ENCODE measurements around the gene UPF2. TPM values are rescaled to one million over a fixed set of nuclear protein-coding genes. Genes with fewer than 3 reads are reported as not detected.
A peak's percentile ranks its signal among the peaks of the same experiment; 100 is the strongest.

The UPF2 gene
- total and polyA plus RNA-seq, 2 of the 13 experiments (the other 11 are each of a cell fraction or from before 2014, with no cell fraction given): 6.2 to 14.5 TPM

GRCh38 chr10:11877591-11877905 lies 165.1 kb downstream of the UPF2 start:
- TF ChIP-seq RXRB (CRISPR knock-in tag; IDR thresholded peaks at IDR 0.05; ENCODE audit: borderline replicate concordance) (0 out of 2 replicates have a peak, but pooled peaks have one; percentile 5), ZNF564 (CRISPR knock-in tag; IDR thresholded peaks at IDR 0.05) (no peak), ZBTB38 (CRISPR knock-in tag; IDR thresholded peaks at IDR 0.05) (peak; percentile 78; the same call in 1 of the 2 replicates)
- DNase-seq (ENCODE audit: low spot score) (no peak), FAIRE-seq (no peak), ATAC-seq (no peak)
- Histone ChIP-seq H3K4me1 (ENCODE audit: insufficient read depth, low read length) (peaks cover 95% of the 10 kb centered on the region), H2AFZ (ENCODE audit: low read length) (no peak overlapping the region), H3K9ac (ENCODE audit: insufficient read depth, low read depth, low read length) (no peak overlapping the region), H3K79me2 (ENCODE audit: insufficient read depth, low read length) (no peaks in the 10 kb centered on the region), H3K36me3 (replicated peaks in 1 of 2; ENCODE audit: control insufficient read depth in 1 of 2, insufficient read depth in 2 of 2, low read length in 2 of 2) (no peaks in the 10 kb centered on the region), H3K4me2 (ENCODE audit: low read depth, low read length) (no peak overlapping the region), H3K27me3 (ENCODE audit: control insufficient read depth in 1 of 2, insufficient read depth in 2 of 2, low read length in 2 of 2) (no peaks in the 10 kb centered on the region), H4K20me1 (ENCODE audit: insufficient read depth, low read length) (no peaks in the 10 kb centered on the region), H3K27ac (ENCODE audit: extremely low read length, insufficient read depth, low read length) (peak overlapping the region; percentile 31), H3K9me3 (ENCODE audit: low read length) (no peaks in the 10 kb centered on the region), H3K4me3 (replicated peaks in 1 of 3; ENCODE audit: insufficient read depth in 1 of 3, low read depth in 2 of 3, low read length in 3 of 3) (no peak overlapping the region)
- intact Hi-C loops (cut with micrococcal nuclease; ENCODE audit: unreplicated experiment): no loop called here
- POLR2A ChIA-PET: no interaction called here
- CTCF ChIA-PET (ENCODE audit: low intra/inter-chr PET ratio, low total read pairs): no interaction called here
- WGBS (ENCODE audit: low lambda C conversion rate): 86% methylated on average over 12 of the region's 13 CpGs
- in situ Hi-C loops (cut with HindIII; ENCODE audit: extremely low pct_ligation_motif_present, low pct_unique_long_range_greater_than_20kb): no loop called here
- BruUV-seq (replicated peaks): no TSS peak

DNA sequence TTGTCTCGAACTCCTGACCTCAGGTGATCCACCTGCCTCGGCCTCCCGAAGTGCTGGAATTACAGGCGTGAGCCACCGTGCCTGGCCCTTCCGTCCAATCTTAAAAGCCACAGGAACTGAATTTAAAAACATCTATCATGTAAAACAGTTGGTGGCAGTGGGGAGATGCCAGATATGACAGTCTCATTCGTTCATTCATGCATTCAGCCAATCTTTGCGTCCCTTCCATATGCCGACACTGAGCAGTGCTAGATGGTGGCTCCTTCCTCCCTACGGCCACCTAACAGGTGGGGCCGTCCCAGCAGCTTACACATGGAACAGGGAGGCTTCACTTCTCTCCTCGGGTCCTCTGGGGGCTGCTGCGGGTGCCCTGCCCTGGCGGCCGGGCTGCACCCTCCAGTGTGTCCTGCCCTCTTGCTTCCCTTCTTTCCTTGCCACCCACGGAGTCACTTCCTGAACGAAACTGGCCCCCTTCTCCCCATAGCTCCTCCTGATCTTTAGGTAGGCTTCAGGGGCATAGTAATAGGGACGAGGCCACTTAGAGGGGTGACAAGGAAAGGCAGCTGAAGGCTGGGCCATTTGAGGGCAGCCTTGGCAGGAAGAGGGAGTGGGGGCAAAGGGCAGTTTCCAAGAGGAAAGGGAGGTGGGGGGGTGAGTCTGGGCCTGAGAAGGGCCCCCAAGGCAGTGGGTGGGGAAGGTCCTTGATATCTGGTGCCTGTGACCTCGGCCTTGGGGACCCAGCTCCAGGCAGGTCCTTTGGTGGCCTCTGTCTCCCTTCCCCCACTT lies 165.6 kb downstream of the UPF2 start:
- H3K9me3 ChIP-seq (ENCODE audit: low read length): no peaks in the 10 kb centered on the region
- peak overlapping the region; percentile 31 for H3K27ac ChIP-seq (ENCODE audit: extremely low read length, insufficient read depth, low read length)
- H4K20me1 ChIP-seq (ENCODE audit: insufficient read depth, low read length): no peaks in the 10 kb centered on the region
- in situ Hi-C loops (cut with HindIII; ENCODE audit: extremely low pct_ligation_motif_present, low pct_unique_long_range_greater_than_20kb): no loop called here
- H3K9ac ChIP-seq (ENCODE audit: insufficient read depth, low read depth, low read length): no peak overlapping the region
- intact Hi-C loops (cut with micrococcal nuclease; ENCODE audit: unreplicated experiment): no loop called here
- CTCF ChIA-PET (ENCODE audit: low intra/inter-chr PET ratio, low total read pairs): no interaction called here
- H3K27me3 ChIP-seq (ENCODE audit: control insufficient read depth in 1 of 2, insufficient read depth in 2 of 2, low read length in 2 of 2): no peaks in the 10 kb centered on the region
- WGBS (ENCODE audit: low lambda C conversion rate): 91% methylated on average over 19 of the region's 19 CpGs
- no peak overlapping the region for H3K4me3 ChIP-seq (replicated peaks in 1 of 3; ENCODE audit: insufficient read depth in 1 of 3, low read depth in 2 of 3, low read length in 3 of 3)
- H3K4me1 ChIP-seq (ENCODE audit: insufficient read depth, low read length): peaks cover 89% of the 10 kb centered on the region
- POLR2A ChIA-PET: interaction anchor here (2.1 kb wide), 1 partner anchor 21 kb away, joined by 9 read pairs; no protein-coding TSS in a partner anchor
- no peak overlapping the region for H3K4me2 ChIP-seq (ENCODE audit: low read depth, low read length)
- H3K79me2 ChIP-seq (ENCODE audit: insufficient read depth, low read length): no peaks in the 10 kb centered on the region
- no peak for DNase-seq (ENCODE audit: low spot score)
- no peak overlapping the region for H2AFZ ChIP-seq (ENCODE audit: low read length)
- FAIRE-seq: no peak
- no TSS peak for BruUV-seq (replicated peaks)
- ATAC-seq: no peak
- H3K36me3 ChIP-seq (replicated peaks in 1 of 2; ENCODE audit: control insufficient read depth in 1 of 2, insufficient read depth in 2 of 2, low read length in 2 of 2): no peaks in the 10 kb centered on the region
- TF ChIP-seq, protein P1, sequence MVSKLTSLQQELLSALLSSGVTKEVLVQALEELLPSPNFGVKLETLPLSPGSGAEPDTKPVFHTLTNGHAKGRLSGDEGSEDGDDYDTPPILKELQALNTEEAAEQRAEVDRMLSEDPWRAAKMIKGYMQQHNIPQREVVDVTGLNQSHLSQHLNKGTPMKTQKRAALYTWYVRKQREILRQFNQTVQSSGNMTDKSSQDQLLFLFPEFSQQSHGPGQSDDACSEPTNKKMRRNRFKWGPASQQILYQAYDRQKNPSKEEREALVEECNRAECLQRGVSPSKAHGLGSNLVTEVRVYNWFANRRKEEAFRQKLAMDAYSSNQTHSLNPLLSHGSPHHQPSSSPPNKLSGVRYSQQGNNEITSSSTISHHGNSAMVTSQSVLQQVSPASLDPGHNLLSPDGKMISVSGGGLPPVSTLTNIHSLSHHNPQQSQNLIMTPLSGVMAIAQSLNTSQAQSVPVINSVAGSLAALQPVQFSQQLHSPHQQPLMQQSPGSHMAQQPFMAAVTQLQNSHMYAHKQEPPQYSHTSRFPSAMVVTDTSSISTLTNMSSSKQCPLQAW (CRISPR knock-in tag; IDR thresholded peaks at IDR 0.05): 0 out of 2 replicates have a peak, but pooled peaks have one; percentile 11
- TF ChIP-seq ZNF274 (CRISPR knock-in tag; IDR thresholded peaks at IDR 0.05): no peak
- TF ChIP-seq, protein P2, sequence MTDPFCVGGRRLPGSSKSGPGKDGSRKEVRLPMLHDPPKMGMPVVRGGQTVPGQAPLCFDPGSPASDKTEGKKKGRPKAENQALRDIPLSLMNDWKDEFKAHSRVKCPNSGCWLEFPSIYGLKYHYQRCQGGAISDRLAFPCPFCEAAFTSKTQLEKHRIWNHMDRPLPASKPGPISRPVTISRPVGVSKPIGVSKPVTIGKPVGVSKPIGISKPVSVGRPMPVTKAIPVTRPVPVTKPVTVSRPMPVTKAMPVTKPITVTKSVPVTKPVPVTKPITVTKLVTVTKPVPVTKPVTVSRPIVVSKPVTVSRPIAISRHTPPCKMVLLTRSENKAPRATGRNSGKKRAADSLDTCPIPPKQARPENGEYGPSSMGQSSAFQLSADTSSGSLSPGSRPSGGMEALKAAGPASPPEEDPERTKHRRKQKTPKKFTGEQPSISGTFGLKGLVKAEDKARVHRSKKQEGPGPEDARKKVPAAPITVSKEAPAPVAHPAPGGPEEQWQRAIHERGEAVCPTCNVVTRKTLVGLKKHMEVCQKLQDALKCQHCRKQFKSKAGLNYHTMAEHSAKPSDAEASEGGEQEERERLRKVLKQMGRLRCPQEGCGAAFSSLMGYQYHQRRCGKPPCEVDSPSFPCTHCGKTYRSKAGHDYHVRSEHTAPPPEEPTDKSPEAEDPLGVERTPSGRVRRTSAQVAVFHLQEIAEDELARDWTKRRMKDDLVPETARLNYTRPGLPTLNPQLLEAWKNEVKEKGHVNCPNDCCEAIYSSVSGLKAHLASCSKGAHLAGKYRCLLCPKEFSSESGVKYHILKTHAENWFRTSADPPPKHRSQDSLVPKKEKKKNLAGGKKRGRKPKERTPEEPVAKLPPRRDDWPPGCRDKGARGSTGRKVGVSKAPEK (CRISPR knock-in tag; IDR thresholded peaks at IDR 0.05; ENCODE audit: borderline replicate concordance): 0 out of 2 replicates have a peak, but pooled peaks have one; percentile 28
- no peak for TF ChIP-seq ZNF619 (CRISPR knock-in tag; IDR thresholded peaks at IDR 0.05)
- no peak for TF ChIP-seq ZNF746 (CRISPR knock-in tag; IDR thresholded peaks at IDR 0.05)
- peak; percentile 16; the same call in 1 of the 2 replicates for TF ChIP-seq RXRB (CRISPR knock-in tag; IDR thresholded peaks at IDR 0.05; ENCODE audit: borderline replicate concordance)
- TF ChIP-seq ZBTB38 (CRISPR knock-in tag; IDR thresholded peaks at IDR 0.05): 0 out of 2 replicates have a peak, but pooled peaks have one; percentile 41
